Retinal pigment epithelial cell (primary cell): ENCODE measurements around the gene PRPS2.

Source experiments
- DNase-seq: peaks from one replicate; pipeline ENCODE4 v3.0.0-alpha.2; 2010; ENCODE audit warnings: low read depth
- H3K4me3 ChIP-seq: 2 replicates; pipeline ENCODE4 v1.5.1; 2011; ENCODE audit warnings: mild to moderate bottlenecking, low read length, control low read depth, moderate library complexity
- CTCF ChIP-seq: conservative IDR thresholded peaks from 2 replicates; pipeline ENCODE4 v1.5.1; 2011; ENCODE audit warnings: low read depth, low read length, control low read depth, inconsistent platforms

PRPS2 gene

GRCh38 chrX:12867685-12868084, 76.5 kb downstream of the PRPS2 start:
- H3K4me3 ChIP-seq: no peak overlapping the region
- no peak for TF ChIP-seq CTCF
- no peak for DNase-seq

- TF ChIP-seq CTCF: no peak
- no peak for DNase-seq
- no peak overlapping the region for H3K4me3 ChIP-seq
Observed at GRCh38 chrX:12868747-12869146, 77.5 kb downstream of the PRPS2 start.

- no peak for DNase-seq
- H3K4me3 ChIP-seq: no peak overlapping the region
- no peak for TF ChIP-seq CTCF
Observed at GRCh38 chrX:12871257-12871656, 80.0 kb downstream of the PRPS2 start.

- H3K4me3 ChIP-seq: no peak overlapping the region
- TF ChIP-seq CTCF: no peak
- DNase-seq: no peak
Observed at GRCh38 chrX:12872741-12873140, 81.5 kb downstream of the PRPS2 start.
